Body of pancreas (tissue), 4 donors: Measurements from ENCODE around the gene PRR23A. TPM values are rescaled to one million over a fixed set of nuclear protein-coding genes. Genes with fewer than 3 reads are reported as not detected.
"Not testable (repeated sequence)": the region's sequence is repeated elsewhere in the genome, so short reads cannot be mapped to it uniquely, and the experiment has no call there.

ENCODE experiments used
- ATAC-seq: fragments of 150-250 bp; one replicate; pipeline ENCODE4 v1.9.1; 2016
- DNase-seq, 4 donors: peaks; one replicate each; pipeline ENCODE4 v3.0.0-alpha.2; 2019
- H3K27ac ChIP-seq, 4 donors: fragments of 200-600 bp; sonication (generic); 1 replicate in 3 of 4; 2 replicates in 1 of 4; pipeline versions ENCODE4 v1.5.1 to v1.6.1; 2016 to 2019; ENCODE audit warnings: mild to moderate bottlenecking in 1 of 4, mixed read lengths in 1 of 4, moderate library complexity in 1 of 4
- H3K27me3 ChIP-seq, 2 donors: fragments of 200-600 bp; sonication (generic); one replicate each; pipeline ENCODE4 v1.6.0; 2016; ENCODE audit warnings: mild to moderate bottlenecking in 1 of 2
- H3K36me3 ChIP-seq, 2 donors: fragments of 200-600 bp; sonication (generic); replicated peaks in 1 of 2; 2 replicates each; pipeline ENCODE4 v1.5.1; 2016; ENCODE audit warnings: low read depth in 2 of 2; ENCODE audit not compliant: insufficient read depth in 1 of 2
- H3K4me1 ChIP-seq: fragments of 200-600 bp; sonication (generic); one replicate; pipeline ENCODE4 v1.6.0; 2016
- H3K4me3 ChIP-seq, 2 donors: fragments of 200-600 bp; sonication (generic); 1 replicate in 1 of 2; 2 replicates in 1 of 2; pipeline ENCODE4 v1.5.1; 2016 to 2019
- H3K9me3 ChIP-seq, 3 donors: fragments of 200-600 bp; sonication (generic); 1 replicate in 2 of 3; 2 replicates in 1 of 3; pipeline ENCODE4 v1.5.1; 2016
- CTCF ChIP-seq, 7 experiments: fragments of 450-650 bp in 4 of 7; fragments of 200-600 bp in 3 of 7; sonication (generic) in 3 of 7; IDR thresholded peaks; one replicate each; pipeline ENCODE4 v1.5.1; 2016 to 2019; ENCODE audit warnings: antibody characterized with exemption in 7 of 7
- POLR2A ChIP-seq, 3 donors: fragments of 450-650 bp; IDR thresholded peaks; one replicate each; pipeline ENCODE4 v1.6.1; 2016; ENCODE audit warnings: antibody characterized with exemption in 3 of 3, mild to moderate bottlenecking in 2 of 3
- WGBS, 2 donors: methylation state at CpG; one replicate each; pipeline ENCODE4 v1.1.5; 2017; 5-methylcytosine and 5-hydroxymethylcytosine counted together
- intact Hi-C: fragments of 100-400 bp; cut with DNase I; formaldehyde crosslinking; loops from one replicate; pipeline ENCODE4 v1.15.1; 2023
- total RNA-seq, 2 donors: library from RNA; depleted of rRNA; stranded (reverse); fragments of >200 nt; gene quantifications; one replicate each; pipeline ENCODE4 v1.1.0, GENCODE V29; 2016

PRR23A gene
- total RNA-seq, 2 donors from 2014 or later = not detected

GRCh38 chr3:139037478-139037877, 31.4 kb upstream of the PRR23A start:
- intact Hi-C loops = no loop called here
- no peaks in the 10 kb centered on the region for H3K4me1 ChIP-seq
- H3K27ac ChIP-seq = no peak overlapping the region
- TF ChIP-seq POLR2A (IDR thresholded peaks at IDR 0.05) (no peak), CTCF (IDR thresholded peaks at IDR 0.05) (no peak)
- DNase-seq (no peak), ATAC-seq (no peak)
- H3K4me3 ChIP-seq = no peak overlapping the region
- 80 to 82% methylated on average over 6 of the region's 6 CpGs for WGBS, 2 donors
- no peaks in the 10 kb centered on the region for H3K36me3 ChIP-seq
- no peaks in the 10 kb centered on the region for H3K27me3 ChIP-seq
- no peaks in the 10 kb centered on the region for H3K9me3 ChIP-seq

- H3K27ac ChIP-seq = no peak overlapping the region
- no peak for DNase-seq
- intact Hi-C loops = no loop called here
- H3K27me3 ChIP-seq = no peaks in the 10 kb centered on the region
- no peaks in the 10 kb centered on the region for H3K4me1 ChIP-seq
- no peaks in the 10 kb centered on the region for H3K36me3 ChIP-seq
- ATAC-seq = no peak
- TF ChIP-seq POLR2A (IDR thresholded peaks at IDR 0.05) (no peak), CTCF (IDR thresholded peaks at IDR 0.05) (no peak)
- no peak overlapping the region for H3K4me3 ChIP-seq
- 74 to 88% methylated on average over 2 of the region's 2 CpGs for WGBS, 2 donors
- H3K9me3 ChIP-seq = no peaks in the 10 kb centered on the region
These were observed 26.4 kb upstream of the PRR23A start for GRCh38 chr3:139032326-139033002.

GRCh38 chr3:139030576-139030975, 24.5 kb upstream of the PRR23A start:
- H3K36me3 ChIP-seq, H3K4me1 ChIP-seq, DNase-seq, ATAC-seq, H3K27me3 ChIP-seq, H3K27ac ChIP-seq, intact Hi-C loops, H3K9me3 ChIP-seq, H3K4me3 ChIP-seq: not testable (repeated sequence)

GRCh38 chr3:139024968-139025367, 18.9 kb upstream of the PRR23A start:
- no peaks in the 10 kb centered on the region for H3K4me1 ChIP-seq
- 79 to 89% methylated on average over 2 of the region's 2 CpGs for WGBS, 2 donors
- ATAC-seq (no peak), DNase-seq (no peak)
- H3K27ac ChIP-seq = no peak overlapping the region
- no peaks in the 10 kb centered on the region for H3K36me3 ChIP-seq
- peaks cover 0 to 4% (median 0%) of the 10 kb centered on the region in 3 donors for H3K9me3 ChIP-seq
- intact Hi-C loops = no loop called here
- no peaks in the 10 kb centered on the region for H3K27me3 ChIP-seq
- TF ChIP-seq POLR2A (IDR thresholded peaks at IDR 0.05) (no peak), CTCF (IDR thresholded peaks at IDR 0.05) (no peak)
- H3K4me3 ChIP-seq = no peak overlapping the region

GRCh38 chr3:139020868-139021234, 14.8 kb upstream of the PRR23A start, which contains the start of gene PRR23B:
PRR23B (minus strand) TSS chr3:139020926; CDS start chr3:139020661, 265 bp downstream.
- Histone ChIP-seq H3K4me3 (no peak within 1 kb of the TSS), H3K27ac (no peak within 1 kb of the TSS), H3K36me3 (no peaks in the 10 kb centered on the region), H3K27me3 (no peaks in the 10 kb centered on the region), H3K4me1 (no peaks in the 10 kb centered on the region), H3K9me3 (peaks cover 0 to 7% (median 0%) of the 10 kb centered on the region in 3 donors)
- TF ChIP-seq POLR2A (IDR thresholded peaks at IDR 0.05) (no peak), CTCF (IDR thresholded peaks at IDR 0.05) (peak in 2 of 7 experiments; percentile 5 to 12)
- intact Hi-C loops = no loop called here
- DNase-seq (no peak), ATAC-seq (no peak)
- WGBS, 2 donors = 46 to 58% methylated on average over 15 to 19 of the region's 19 CpGs
